GM12874 (cell line): Measurements from ENCODE around the gene USP36.

ENCODE experiments used
- CTCF ChIP-seq: IDR thresholded peaks from 2 replicates; pipeline ENCODE4 v1.5.1; 2011; ENCODE audit warnings: low read depth, mild to moderate bottlenecking, control low read depth, low read length, moderate library complexity; ENCODE audit not compliant: insufficient read depth

USP36 gene

GRCh38 chr17:78764871-78765270, 75.7 kb downstream of the USP36 start:
- TF ChIP-seq CTCF, result no peak

GRCh38 chr17:78763561-78763960, 77.1 kb downstream of the USP36 start:
- no peak for TF ChIP-seq CTCF

GRCh38 chr17:78761789-78762406, 78.7 kb downstream of the USP36 start:
- TF ChIP-seq CTCF, result no peak

- no peak for TF ChIP-seq CTCF
Measured at GRCh38 chr17:78759969-78760352, 80.7 kb downstream of the USP36 start.

GRCh38 chr17:78759203-78759968, 81.2 kb downstream of the USP36 start:
- no peak for TF ChIP-seq CTCF

- no peak for TF ChIP-seq CTCF
Measured at GRCh38 chr17:78753316-78754250, 87.0 kb downstream of the USP36 start.
